ENCODE data around the gene TAF11L13.
"Not testable (repeated sequence)": the region's sequence is repeated elsewhere in the genome, so short reads cannot be mapped to it uniquely, and the experiment has no call there.

- not testable (repeated sequence) for TF ChIP-seq BACH2 (CRISPR knock-in tag; IDR thresholded peaks at IDR 0.05; ENCODE audit: borderline replicate concordance); GLIS3 (CRISPR knock-in tag; IDR thresholded peaks at IDR 0.05); ZNF565 (CRISPR knock-in tag; conservative IDR thresholded peaks at IDR 0.05; ENCODE audit: low read depth); ESRRG (CRISPR knock-in tag; IDR thresholded peaks at IDR 0.05); PATZ1 (CRISPR knock-in tag; IDR thresholded peaks at IDR 0.05; ENCODE audit: borderline replicate concordance); ISL1 (CRISPR knock-in tag; IDR thresholded peaks at IDR 0.05); CREB5 (CRISPR knock-in tag; IDR thresholded peaks at IDR 0.05; ENCODE audit: low read depth); POU6F1 (CRISPR knock-in tag; IDR thresholded peaks at IDR 0.05; ENCODE audit: borderline replicate concordance, low read depth); ZFP30 (CRISPR knock-in tag; IDR thresholded peaks at IDR 0.05); TCF4 (CRISPR knock-in tag; IDR thresholded peaks at IDR 0.05; ENCODE audit: borderline replicate concordance); ZNF8 (CRISPR knock-in tag; IDR thresholded peaks at IDR 0.05); CSRNP3 (CRISPR knock-in tag; IDR thresholded peaks at IDR 0.05); TSHZ2 (CRISPR knock-in tag; IDR thresholded peaks at IDR 0.05); ZNF70 (CRISPR knock-in tag; IDR thresholded peaks at IDR 0.05)
Measured at GRCh38 chr5:17631788-17632187, at the start of gene TAF11L13.
